ENCODE results near the gene NEU1. TPM values are rescaled to one million over a fixed set of nuclear protein-coding genes. Genes with fewer than 3 reads are reported as not detected.

NEU1 gene
- total and polyA plus RNA-seq, 8 donors, result 19.0 to 38.5 (median 24.6) TPM

DNA sequence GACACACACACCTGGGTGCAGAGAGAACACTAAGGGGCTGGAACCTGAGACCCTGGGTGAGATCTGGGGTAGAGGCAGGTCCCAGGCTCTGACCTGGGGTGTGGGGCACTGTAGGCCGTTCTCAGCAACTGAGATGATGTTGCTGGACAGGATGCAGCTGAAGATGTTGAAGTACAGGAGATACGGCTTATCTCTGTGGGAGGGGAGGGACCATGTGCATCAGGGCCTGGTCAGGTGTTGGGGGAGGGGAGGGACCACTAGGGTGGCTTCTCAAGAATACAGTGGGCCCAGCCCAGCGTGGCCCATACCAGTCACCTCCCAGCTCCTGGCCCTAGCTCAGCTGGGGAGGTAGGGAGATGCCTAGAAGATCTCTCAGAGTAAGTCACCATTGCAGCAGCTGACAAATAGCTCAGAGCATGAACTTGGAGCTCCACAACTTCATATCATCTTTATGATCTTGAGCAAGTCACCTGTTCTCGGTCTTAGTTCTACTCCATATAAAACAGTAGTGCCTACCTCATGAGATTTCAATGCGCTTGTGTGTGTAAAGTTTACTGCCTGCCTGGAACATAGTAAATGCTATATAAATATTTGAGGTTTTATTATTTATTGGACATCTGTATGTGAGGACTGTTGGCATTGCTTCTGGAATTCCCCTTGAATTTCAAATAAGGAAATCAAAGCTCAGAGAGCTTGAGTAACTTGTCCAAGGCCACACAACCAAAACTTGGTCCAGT lies 12.4 kb upstream of the NEU1 start:
- Histone ChIP-seq H3K4me1 (peaks cover 0 to 19% (median 6%) of the 10 kb centered on the region in 3 donors), H3K36me3 (no peaks in the 10 kb centered on the region), H3K27me3 (no peaks in the 10 kb centered on the region), H3K4me3 (no peak overlapping the region), H3K27ac (no peak overlapping the region), H3K9me3 (no peaks in the 10 kb centered on the region)
- no peak for FAIRE-seq
- peak in 1 of 6 donors; percentile 3 for DNase-seq
- 74 to 79% methylated on average over 5 of the region's 5 CpGs for WGBS, 2 donors
- intact Hi-C loops (cut with DNase I), result no loop called here
- TF ChIP-seq, protein P1, sequence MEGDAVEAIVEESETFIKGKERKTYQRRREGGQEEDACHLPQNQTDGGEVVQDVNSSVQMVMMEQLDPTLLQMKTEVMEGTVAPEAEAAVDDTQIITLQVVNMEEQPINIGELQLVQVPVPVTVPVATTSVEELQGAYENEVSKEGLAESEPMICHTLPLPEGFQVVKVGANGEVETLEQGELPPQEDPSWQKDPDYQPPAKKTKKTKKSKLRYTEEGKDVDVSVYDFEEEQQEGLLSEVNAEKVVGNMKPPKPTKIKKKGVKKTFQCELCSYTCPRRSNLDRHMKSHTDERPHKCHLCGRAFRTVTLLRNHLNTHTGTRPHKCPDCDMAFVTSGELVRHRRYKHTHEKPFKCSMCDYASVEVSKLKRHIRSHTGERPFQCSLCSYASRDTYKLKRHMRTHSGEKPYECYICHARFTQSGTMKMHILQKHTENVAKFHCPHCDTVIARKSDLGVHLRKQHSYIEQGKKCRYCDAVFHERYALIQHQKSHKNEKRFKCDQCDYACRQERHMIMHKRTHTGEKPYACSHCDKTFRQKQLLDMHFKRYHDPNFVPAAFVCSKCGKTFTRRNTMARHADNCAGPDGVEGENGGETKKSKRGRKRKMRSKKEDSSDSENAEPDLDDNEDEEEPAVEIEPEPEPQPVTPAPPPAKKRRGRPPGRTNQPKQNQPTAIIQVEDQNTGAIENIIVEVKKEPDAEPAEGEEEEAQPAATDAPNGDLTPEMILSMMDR (IDR thresholded peaks at IDR 0.05), result no peak
- no peak for ATAC-seq

DNA sequence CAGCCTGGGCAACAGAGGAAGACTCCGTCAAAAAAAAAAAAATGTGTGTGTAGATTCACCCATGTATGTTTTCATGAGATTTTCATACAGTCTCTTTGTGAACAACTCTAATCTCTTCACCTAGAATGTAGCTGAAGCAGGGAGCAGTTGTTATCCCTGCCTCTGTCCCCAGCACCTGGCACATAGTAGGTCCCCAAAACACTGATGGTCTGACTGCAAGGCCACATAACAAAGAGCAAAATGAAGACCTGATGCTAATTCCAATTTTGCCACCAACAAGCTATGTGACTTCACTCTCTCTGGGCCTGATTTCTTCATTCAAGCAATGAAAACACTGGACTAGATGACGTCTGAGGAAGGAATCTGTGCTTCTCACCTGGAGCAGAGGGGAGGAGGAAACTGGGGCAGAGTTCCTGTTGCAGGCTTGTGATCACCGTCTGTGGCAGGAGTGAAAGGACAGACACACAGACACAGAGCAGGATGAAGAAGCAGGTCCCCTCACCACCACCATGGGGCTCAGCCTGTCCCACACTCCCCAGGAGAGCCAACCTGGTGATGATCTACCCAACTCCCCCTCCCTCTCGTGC lies 11.6 kb upstream of the NEU1 start:
- Histone ChIP-seq H3K9me3 (no peaks in the 10 kb centered on the region), H3K4me3 (no peak overlapping the region), H3K27me3 (no peaks in the 10 kb centered on the region), H3K36me3 (no peaks in the 10 kb centered on the region), H3K27ac (no peak overlapping the region), H3K4me1 (peaks cover 0 to 19% (median 6%) of the 10 kb centered on the region in 3 donors)
- TF ChIP-seq, protein P1 (IDR thresholded peaks at IDR 0.05), result no peak
- no peak for FAIRE-seq
- no peak for DNase-seq
- ATAC-seq, result no peak
- intact Hi-C loops (cut with DNase I), result no loop called here
- 56 to 72% methylated on average over 4 of the region's 4 CpGs for WGBS, 2 donors

DNA sequence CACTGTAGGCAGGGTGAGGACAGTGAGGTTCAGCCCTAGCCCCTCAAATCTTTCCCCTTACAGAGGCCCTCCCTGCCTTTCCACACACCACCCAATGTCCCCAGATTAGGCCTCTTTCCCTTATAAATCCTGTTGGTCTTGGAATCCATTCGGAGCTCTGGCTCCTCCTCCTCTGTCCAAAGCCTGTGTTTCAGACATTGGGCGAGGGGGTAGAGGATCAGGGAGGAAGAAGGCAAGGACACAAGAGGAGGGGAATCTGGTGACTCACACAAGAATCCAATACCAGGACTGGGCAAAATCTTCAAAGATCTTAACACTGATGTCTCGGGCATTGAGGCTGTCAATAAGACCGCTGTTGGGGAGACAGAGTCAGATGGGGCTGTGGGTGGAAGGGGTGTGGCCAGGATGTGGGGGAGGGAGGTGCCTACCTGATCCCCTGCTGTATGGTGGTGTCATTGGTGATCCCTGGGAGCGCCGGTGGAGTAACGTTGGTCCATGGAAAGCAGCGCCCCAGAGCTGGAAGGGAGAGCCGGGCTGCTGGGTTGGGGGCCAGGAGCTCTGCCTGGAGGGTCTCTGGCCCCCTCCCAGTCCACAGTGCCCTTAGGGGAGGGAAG lies 8.5 kb upstream of the NEU1 start:
- no peaks in the 10 kb centered on the region for H3K9me3 ChIP-seq
- TF ChIP-seq, protein P1 (IDR thresholded peaks at IDR 0.05), result no peak
- no peak for ATAC-seq
- no peak for FAIRE-seq
- 55 to 56% methylated on average over 9 of the region's 9 CpGs for WGBS, 2 donors
- H3K27me3 ChIP-seq, result no peaks in the 10 kb centered on the region
- H3K27ac ChIP-seq, result no peak overlapping the region
- DNase-seq, result no peak
- peaks cover 0 to 10% (median 0%) of the 10 kb centered on the region in 3 donors for H3K4me1 ChIP-seq
- intact Hi-C loops (cut with DNase I), result no loop called here
- H3K36me3 ChIP-seq, result no peaks in the 10 kb centered on the region
- no peak overlapping the region for H3K4me3 ChIP-seq

DNA sequence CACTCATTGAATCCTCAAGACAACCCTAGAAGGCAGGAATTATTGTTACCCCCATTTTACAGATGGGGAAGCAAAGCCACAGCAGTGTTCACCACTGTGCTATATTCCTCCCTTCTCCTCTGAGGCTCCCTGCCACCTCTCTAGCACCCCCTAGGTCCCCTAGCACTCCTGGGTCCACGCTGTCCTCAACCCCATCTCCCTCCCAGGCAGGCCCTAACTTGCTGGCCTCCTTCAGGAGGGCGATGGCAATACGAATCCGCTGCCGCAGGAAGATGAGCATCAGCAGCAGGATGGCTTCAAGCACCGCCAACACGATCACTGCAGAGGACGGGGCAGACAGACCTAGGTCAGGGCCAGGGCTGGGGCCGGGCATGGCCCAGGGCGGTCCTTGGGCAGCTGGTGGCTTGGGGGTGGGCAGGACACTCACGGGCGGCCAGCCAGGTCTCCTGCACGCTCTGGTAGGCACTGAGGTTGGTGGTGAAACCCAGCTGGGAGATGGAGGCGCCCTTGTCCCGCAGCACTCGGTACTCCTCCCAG lies 7.8 kb upstream of the NEU1 start:
- H3K27ac ChIP-seq, result no peak overlapping the region
- 73 to 78% methylated on average over 16 of the region's 16 CpGs for WGBS, 2 donors
- no peak for DNase-seq
- TF ChIP-seq, protein P1 (IDR thresholded peaks at IDR 0.05), result no peak
- H3K36me3 ChIP-seq, result no peaks in the 10 kb centered on the region
- H3K4me3 ChIP-seq, result no peak overlapping the region
- ATAC-seq, result no peak
- H3K27me3 ChIP-seq, result no peaks in the 10 kb centered on the region
- no peak for FAIRE-seq
- H3K4me1 ChIP-seq, result peaks cover 0 to 5% (median 0%) of the 10 kb centered on the region in 3 donors
- intact Hi-C loops (cut with DNase I), result no loop called here
- no peaks in the 10 kb centered on the region for H3K9me3 ChIP-seq
